ENCODE measurements around the gene NETO2. TPM values are rescaled to one million over a fixed set of nuclear protein-coding genes. Genes with fewer than 3 reads are reported as not detected.

The NETO2 gene
- total RNA-seq, 1 experiment from 2014 or later = 54.4 TPM

- Histone ChIP-seq H4K20me1 (ENCODE audit: insufficient read depth) (no peaks in the 10 kb centered on the region), H3F3A (ENCODE audit: insufficient read depth, low read depth) (no peaks in the 10 kb centered on the region), H3K27me3 (ENCODE audit: insufficient read depth, low read depth) (no peaks in the 10 kb centered on the region), H3K79me2 (ENCODE audit: low read depth) (no peaks in the 10 kb centered on the region), H3K4me1 (replicated peaks; ENCODE audit: insufficient read depth) (no peaks in the 10 kb centered on the region), H3K9me2 (ENCODE audit: insufficient read depth) (no peaks in the 10 kb centered on the region), H3K9me3 (ENCODE audit: insufficient read depth, low read depth) (no peaks in the 10 kb centered on the region), H3K4me2 (no peak overlapping the region), H3K27ac (no peak overlapping the region), H3K4me3 (no peak overlapping the region), H2AFZ (no peak overlapping the region), H3K36me3 (ENCODE audit: low read depth) (no peaks in the 10 kb centered on the region)
- intact Hi-C loops (cut with micrococcal nuclease; ENCODE audit: unreplicated experiment) = no loop called here
- ChIA-PET POLR2A (ENCODE audit: unreplicated experiment) (no interaction called here), CTCF (no interaction called here)
- no TSS peak for BruUV-seq (replicated peaks)
- TF ChIP-seq EZH2 (IDR thresholded peaks at IDR 0.05; ENCODE audit: low read depth) = no peak
- TF ChIP-seq, protein P1, sequence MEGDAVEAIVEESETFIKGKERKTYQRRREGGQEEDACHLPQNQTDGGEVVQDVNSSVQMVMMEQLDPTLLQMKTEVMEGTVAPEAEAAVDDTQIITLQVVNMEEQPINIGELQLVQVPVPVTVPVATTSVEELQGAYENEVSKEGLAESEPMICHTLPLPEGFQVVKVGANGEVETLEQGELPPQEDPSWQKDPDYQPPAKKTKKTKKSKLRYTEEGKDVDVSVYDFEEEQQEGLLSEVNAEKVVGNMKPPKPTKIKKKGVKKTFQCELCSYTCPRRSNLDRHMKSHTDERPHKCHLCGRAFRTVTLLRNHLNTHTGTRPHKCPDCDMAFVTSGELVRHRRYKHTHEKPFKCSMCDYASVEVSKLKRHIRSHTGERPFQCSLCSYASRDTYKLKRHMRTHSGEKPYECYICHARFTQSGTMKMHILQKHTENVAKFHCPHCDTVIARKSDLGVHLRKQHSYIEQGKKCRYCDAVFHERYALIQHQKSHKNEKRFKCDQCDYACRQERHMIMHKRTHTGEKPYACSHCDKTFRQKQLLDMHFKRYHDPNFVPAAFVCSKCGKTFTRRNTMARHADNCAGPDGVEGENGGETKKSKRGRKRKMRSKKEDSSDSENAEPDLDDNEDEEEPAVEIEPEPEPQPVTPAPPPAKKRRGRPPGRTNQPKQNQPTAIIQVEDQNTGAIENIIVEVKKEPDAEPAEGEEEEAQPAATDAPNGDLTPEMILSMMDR (conservative IDR thresholded peaks at IDR 0.05) = no peak
- no peak for DNase-seq
Observed at GRCh38 chr16:47043970-47044684, 99.6 kb downstream of the NETO2 start.

- no TSS peak for BruUV-seq (replicated peaks)
- H3K79me2 ChIP-seq (ENCODE audit: low read depth) = no peaks in the 10 kb centered on the region
- ChIA-PET CTCF (interaction anchor here (0.7 kb wide), 1 partner anchor 9 kb away, joined by 3 read pairs; no protein-coding TSS in a partner anchor), POLR2A (ENCODE audit: unreplicated experiment) (no interaction called here)
- no peaks in the 10 kb centered on the region for H4K20me1 ChIP-seq (ENCODE audit: insufficient read depth)
- no peaks in the 10 kb centered on the region for H3K36me3 ChIP-seq (ENCODE audit: low read depth)
- TF ChIP-seq, protein P1 (conservative IDR thresholded peaks at IDR 0.05) = no peak
- TF ChIP-seq EZH2 (IDR thresholded peaks at IDR 0.05; ENCODE audit: low read depth) = no peak
- no peaks in the 10 kb centered on the region for H3K9me2 ChIP-seq (ENCODE audit: insufficient read depth)
- H3K4me1 ChIP-seq (replicated peaks; ENCODE audit: insufficient read depth) = no peaks in the 10 kb centered on the region
- no peak overlapping the region for H3K27ac ChIP-seq
- H3F3A ChIP-seq (ENCODE audit: insufficient read depth, low read depth) = no peaks in the 10 kb centered on the region
- H3K4me2 ChIP-seq = no peak overlapping the region
- intact Hi-C loops (cut with micrococcal nuclease; ENCODE audit: unreplicated experiment) = no loop called here
- no peaks in the 10 kb centered on the region for H3K27me3 ChIP-seq (ENCODE audit: insufficient read depth, low read depth)
- no peak overlapping the region for H2AFZ ChIP-seq
- no peak overlapping the region for H3K4me3 ChIP-seq
- no peaks in the 10 kb centered on the region for H3K9me3 ChIP-seq (ENCODE audit: insufficient read depth, low read depth)
- DNase-seq = no peak
Observed at GRCh38 chr16:47043200-47043599, 100.5 kb downstream of the NETO2 start.

DNA sequence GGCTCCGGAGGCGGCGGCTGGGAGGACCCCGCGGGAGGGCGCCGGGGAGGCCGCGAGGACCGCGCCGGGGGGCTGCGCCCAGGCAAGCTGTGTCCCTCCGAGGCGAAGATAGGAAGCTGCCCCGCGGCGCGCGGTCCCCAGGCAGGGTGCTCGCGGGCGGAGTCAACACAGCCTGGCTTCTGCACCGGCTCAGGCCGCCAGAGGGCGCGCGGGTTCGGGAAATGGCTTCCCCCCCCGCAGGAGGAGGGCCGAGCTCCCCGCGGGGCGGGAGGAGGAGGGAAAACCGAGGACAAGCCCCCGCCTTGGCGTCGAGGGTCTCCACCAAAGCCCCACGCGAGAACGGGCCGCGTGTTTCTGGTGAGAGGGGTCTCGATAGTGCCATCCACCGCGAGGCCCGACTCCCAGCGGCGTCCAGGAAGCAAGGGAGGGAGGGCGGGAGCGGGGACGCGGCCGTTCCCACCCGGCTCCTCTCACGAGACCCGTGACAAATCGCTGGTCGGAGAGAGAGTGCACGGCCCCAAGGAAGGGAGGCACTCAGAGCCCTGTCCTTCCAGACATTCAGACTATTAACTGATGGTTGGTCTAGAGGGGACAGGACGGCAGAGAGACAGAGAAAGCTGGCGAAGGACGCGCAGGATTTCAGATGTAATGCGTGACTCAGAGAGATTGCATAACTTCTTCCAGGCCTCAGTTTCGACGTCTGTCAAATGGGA, 105.8 kb downstream of the NETO2 start:
- H3K9me3 ChIP-seq (ENCODE audit: insufficient read depth, low read depth) = no peaks in the 10 kb centered on the region
- peak overlapping the region; percentile 97 for H3K4me2 ChIP-seq
- TF ChIP-seq, protein P1 (conservative IDR thresholded peaks at IDR 0.05) = peak; percentile 90
- TF ChIP-seq EZH2 (IDR thresholded peaks at IDR 0.05; ENCODE audit: low read depth) = no peak
- intact Hi-C loops (cut with micrococcal nuclease; ENCODE audit: unreplicated experiment) = loop anchor here (2.0 kb wide), 2 partner anchors 105 to 1127 kb away; partner anchors contain the start of gene NETO2
- H3K79me2 ChIP-seq (ENCODE audit: low read depth) = no peaks in the 10 kb centered on the region
- no peaks in the 10 kb centered on the region for H3F3A ChIP-seq (ENCODE audit: insufficient read depth, low read depth)
- no peaks in the 10 kb centered on the region for H4K20me1 ChIP-seq (ENCODE audit: insufficient read depth)
- no peaks in the 10 kb centered on the region for H3K27me3 ChIP-seq (ENCODE audit: insufficient read depth, low read depth)
- peak; percentile 50 to 89 for DNase-seq
- peak overlapping the region; percentile 71 for H3K4me3 ChIP-seq
- ChIA-PET POLR2A (ENCODE audit: unreplicated experiment) (no interaction called here), CTCF (interaction anchor here (0.7 to 2.4 kb wide), 8 partner anchors 36 to 1585 kb away, joined by 3 to 16 read pairs (median 6); partner anchors contain the start of genes ITFG1 and PHKB)
- H3K9me2 ChIP-seq (ENCODE audit: insufficient read depth) = no peaks in the 10 kb centered on the region
- no peaks in the 10 kb centered on the region for H3K4me1 ChIP-seq (replicated peaks; ENCODE audit: insufficient read depth)
- no peak overlapping the region for H3K27ac ChIP-seq
- BruUV-seq (replicated peaks) = no TSS peak
- peak overlapping the region; percentile 95 for H2AFZ ChIP-seq
- H3K36me3 ChIP-seq (ENCODE audit: low read depth) = no peaks in the 10 kb centered on the region

Data from PC-9 (cell line).